RWPE1 (cell line): ENCODE results near the gene LMNTD1.

Source experiments
- CTCF ChIA-PET: fragments of 350-600 bp; sonication (Branson Sonifier 250); formaldehyde crosslinking; extraction: SDS; loops from one replicate; lab custom pipeline; 2021; lab: Yijun Ruan, JAX
- POLR2A ChIA-PET: fragments of 400-600 bp; formaldehyde crosslinking; extraction: SDS; loops from one replicate; lab custom pipeline; 2020; ENCODE audit warnings: antibody characterized with exemption; ENCODE audit not compliant: low non-redundant PET; lab: Yijun Ruan, JAX
- DNase-seq: peaks from one replicate; pipeline ENCODE4 v3.0.0; 2012; ENCODE audit warnings: low spot score
- H3K27ac ChIP-seq: fragments of 450-650 bp; 2 replicates; pipeline ENCODE4 v1.5.1; 2017
- CTCF ChIP-seq: fragments of 450-650 bp; conservative IDR thresholded peaks from 2 replicates; pipeline ENCODE4 v1.5.1; 2017; ENCODE audit warnings: low read depth, mild to moderate bottlenecking

The LMNTD1 gene

GRCh38 chr12:25501549-25501948 lies 51.5 kb downstream of the LMNTD1 start:
- no peak for TF ChIP-seq CTCF
- POLR2A ChIA-PET = no interaction called here
- CTCF ChIA-PET = interaction anchor here (0.7 kb wide), 1 partner anchor 515 kb away, joined by 3 read pairs; no protein-coding TSS in a partner anchor
- no peak overlapping the region for H3K27ac ChIP-seq
- DNase-seq = no peak

GRCh38 chr12:25500651-25501050 lies 52.4 kb downstream of the LMNTD1 start:
- ChIA-PET POLR2A (no interaction called here), CTCF (interaction anchor here (0.7 kb wide), 1 partner anchor 516 kb away, joined by 3 read pairs; no protein-coding TSS in a partner anchor)
- DNase-seq = peak; percentile 28
- TF ChIP-seq CTCF = no peak
- H3K27ac ChIP-seq = no peak overlapping the region

- H3K27ac ChIP-seq = peak overlapping the region; percentile 53
- ChIA-PET CTCF (no interaction called here), POLR2A (no interaction called here)
- no peak for TF ChIP-seq CTCF
- DNase-seq = peak; percentile 37
Observed at GRCh38 chr12:25497021-25497420, 56.1 kb downstream of the LMNTD1 start.

- POLR2A ChIA-PET = no interaction called here
- no peak for TF ChIP-seq CTCF
- no peak overlapping the region for H3K27ac ChIP-seq
- CTCF ChIA-PET = interaction anchor here (0.7 kb wide), 1 partner anchor 14 kb away, joined by 4 read pairs; no protein-coding TSS in a partner anchor
- DNase-seq = no peak
Observed at GRCh38 chr12:25496098-25496587, 56.9 kb downstream of the LMNTD1 start.

- ChIA-PET POLR2A (no interaction called here), CTCF (interaction anchor here (0.7 kb wide), 1 partner anchor 13 kb away, joined by 4 read pairs; no protein-coding TSS in a partner anchor)
- no peak overlapping the region for H3K27ac ChIP-seq
- peak; percentile 47 for DNase-seq
- TF ChIP-seq CTCF = no peak
Observed at GRCh38 chr12:25495331-25496097, 57.6 kb downstream of the LMNTD1 start.

- CTCF ChIA-PET = no interaction called here
- POLR2A ChIA-PET = no interaction called here
- TF ChIP-seq CTCF = no peak
- no peak for DNase-seq
- no peak overlapping the region for H3K27ac ChIP-seq
Observed at GRCh38 chr12:25494926-25495325, 58.2 kb downstream of the LMNTD1 start.
